Body of pancreas (tissue), 4 donors: Measurements from ENCODE around the gene LPCAT3. TPM values are rescaled to one million over a fixed set of nuclear protein-coding genes. Genes with fewer than 3 reads are reported as not detected.

Experiments used
- ATAC-seq: fragments of 150-250 bp; one replicate; pipeline ENCODE4 v1.9.1; 2016
- DNase-seq, 4 donors: peaks; one replicate each; pipeline ENCODE4 v3.0.0-alpha.2; 2019
- H3K27ac ChIP-seq, 4 donors: fragments of 200-600 bp; sonication (generic); 1 replicate in 3 of 4; 2 replicates in 1 of 4; pipeline versions ENCODE4 v1.5.1 to v1.6.1; 2016 to 2019; ENCODE audit warnings: mild to moderate bottlenecking in 1 of 4, mixed read lengths in 1 of 4, moderate library complexity in 1 of 4
- H3K27me3 ChIP-seq, 2 donors: fragments of 200-600 bp; sonication (generic); one replicate each; pipeline ENCODE4 v1.6.0; 2016; ENCODE audit warnings: mild to moderate bottlenecking in 1 of 2
- H3K36me3 ChIP-seq, 2 donors: fragments of 200-600 bp; sonication (generic); replicated peaks in 1 of 2; 2 replicates each; pipeline ENCODE4 v1.5.1; 2016; ENCODE audit warnings: low read depth in 2 of 2; ENCODE audit not compliant: insufficient read depth in 1 of 2
- H3K4me1 ChIP-seq: fragments of 200-600 bp; sonication (generic); one replicate; pipeline ENCODE4 v1.6.0; 2016
- H3K4me3 ChIP-seq, 2 donors: fragments of 200-600 bp; sonication (generic); 1 replicate in 1 of 2; 2 replicates in 1 of 2; pipeline ENCODE4 v1.5.1; 2016 to 2019
- H3K9me3 ChIP-seq, 3 donors: fragments of 200-600 bp; sonication (generic); 1 replicate in 2 of 3; 2 replicates in 1 of 3; pipeline ENCODE4 v1.5.1; 2016
- CTCF ChIP-seq, 7 experiments: fragments of 450-650 bp in 4 of 7; fragments of 200-600 bp in 3 of 7; sonication (generic) in 3 of 7; IDR thresholded peaks; one replicate each; pipeline ENCODE4 v1.5.1; 2016 to 2019; ENCODE audit warnings: antibody characterized with exemption in 7 of 7
- POLR2A ChIP-seq, 3 donors: fragments of 450-650 bp; IDR thresholded peaks; one replicate each; pipeline ENCODE4 v1.6.1; 2016; ENCODE audit warnings: antibody characterized with exemption in 3 of 3, mild to moderate bottlenecking in 2 of 3
- WGBS, 2 donors: methylation state at CpG; one replicate each; pipeline ENCODE4 v1.1.5; 2017; 5-methylcytosine and 5-hydroxymethylcytosine counted together
- intact Hi-C: fragments of 100-400 bp; cut with DNase I; formaldehyde crosslinking; loops from one replicate; pipeline ENCODE4 v1.15.1; 2023
- total RNA-seq, 2 donors: library from RNA; depleted of rRNA; stranded (reverse); fragments of >200 nt; gene quantifications; one replicate each; pipeline ENCODE4 v1.1.0, GENCODE V29; 2016

The LPCAT3 gene
- total RNA-seq, 2 donors from 2014 or later: 21.5 to 39.6 TPM

DNA sequence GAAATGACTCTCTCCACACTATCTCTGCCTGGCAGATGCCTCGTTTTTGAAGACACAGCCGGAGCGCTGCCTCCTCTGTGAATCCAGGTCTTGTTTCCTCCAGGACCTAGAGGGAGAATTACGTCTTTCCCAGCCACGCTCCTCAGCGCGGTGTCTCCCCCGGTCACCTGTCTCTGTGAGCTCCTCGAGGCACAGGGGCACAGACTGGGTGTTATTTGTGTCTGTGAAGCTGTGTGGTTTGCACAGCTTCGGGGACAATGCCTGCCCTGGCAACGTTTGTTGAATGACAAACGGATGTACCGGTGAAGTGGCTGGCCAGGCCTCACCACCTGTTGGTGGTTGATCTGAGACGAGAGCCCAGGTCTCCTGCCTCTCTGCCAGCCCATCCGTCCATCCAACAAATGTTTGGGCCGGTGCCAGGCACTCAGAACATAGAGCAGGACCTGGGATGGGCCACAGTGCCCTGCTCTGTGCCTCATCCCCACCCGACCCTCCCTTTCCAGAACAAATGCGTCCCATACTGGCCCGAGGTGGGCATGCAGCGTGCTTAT, 61.0 kb downstream of the LPCAT3 start:
- intact Hi-C loops: no loop called here
- Histone ChIP-seq H3K27ac (no peak overlapping the region), H3K4me1 (peaks cover 19% of the 10 kb centered on the region), H3K4me3 (no peak overlapping the region), H3K36me3 (peaks cover 0 to 5% of the 10 kb centered on the region in 2 donors), H3K27me3 (no peaks in the 10 kb centered on the region), H3K9me3 (no peaks in the 10 kb centered on the region)
- ATAC-seq (no peak), DNase-seq (no peak)
- TF ChIP-seq CTCF (IDR thresholded peaks at IDR 0.05) (no peak), POLR2A (IDR thresholded peaks at IDR 0.05) (no peak)
- 77 to 91% methylated on average over 13 to 20 of the region's 20 CpGs for WGBS, 2 donors

- no peak for TF ChIP-seq CTCF (IDR thresholded peaks at IDR 0.05)
- no peak for TF ChIP-seq POLR2A (IDR thresholded peaks at IDR 0.05)
- 78 to 85% methylated on average over 24 to 28 of the region's 28 CpGs for WGBS, 2 donors
- Histone ChIP-seq H3K9me3 (no peaks in the 10 kb centered on the region), H3K36me3 (peaks cover 0 to 5% of the 10 kb centered on the region in 2 donors), H3K4me1 (peaks cover 9% of the 10 kb centered on the region), H3K27me3 (no peaks in the 10 kb centered on the region), H3K4me3 (no peak overlapping the region), H3K27ac (no peak overlapping the region)
- DNase-seq (no peak), ATAC-seq (no peak)
- intact Hi-C loops: no loop called here
Observed at GRCh38 chr12:6956021-6956727, 62.1 kb downstream of the LPCAT3 start.

DNA sequence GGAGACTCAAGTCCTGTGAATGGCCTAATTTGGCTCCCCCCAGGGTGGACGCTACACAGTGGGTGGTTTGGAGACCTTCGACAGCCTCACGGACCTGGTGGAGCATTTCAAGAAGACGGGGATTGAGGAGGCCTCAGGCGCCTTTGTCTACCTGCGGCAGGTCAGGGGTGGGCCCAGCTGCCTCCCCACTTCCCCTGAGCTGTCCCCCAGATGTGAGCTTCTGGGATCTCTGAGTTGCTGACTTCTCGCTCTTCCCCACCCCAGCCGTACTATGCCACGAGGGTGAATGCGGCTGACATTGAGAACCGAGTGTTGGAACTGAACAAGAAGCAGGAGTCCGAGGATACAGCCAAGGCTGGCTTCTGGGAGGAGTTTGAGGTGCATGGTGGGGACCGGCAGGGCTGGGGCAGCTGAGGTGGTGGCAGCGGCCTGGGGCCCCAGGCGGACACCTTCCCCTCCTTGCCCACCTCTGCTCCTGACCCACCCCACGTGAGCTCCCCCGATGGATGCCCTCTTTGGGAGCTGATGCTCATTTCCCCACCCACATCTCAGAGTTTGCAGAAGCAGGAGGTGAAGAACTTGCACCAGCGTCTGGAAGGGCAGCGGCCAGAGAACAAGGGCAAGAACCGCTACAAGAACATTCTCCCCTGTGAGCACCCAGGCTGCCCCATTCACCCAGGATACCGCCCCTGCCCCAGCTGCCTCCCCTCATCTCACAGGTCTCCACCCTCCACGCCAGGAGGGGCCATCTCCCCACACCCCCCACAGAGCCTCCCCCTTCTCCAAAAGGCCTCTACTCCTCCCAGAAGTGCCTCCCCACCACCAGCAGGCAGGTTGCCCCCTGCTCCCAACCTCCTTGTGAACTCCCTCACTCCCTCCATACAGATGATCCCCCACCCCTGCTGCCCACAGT, 62.9 kb downstream of the LPCAT3 start:
- no peaks in the 10 kb centered on the region for H3K9me3 ChIP-seq
- H3K4me3 ChIP-seq: no peak overlapping the region
- peaks cover under 1% of the 10 kb centered on the region for H3K4me1 ChIP-seq
- no peaks in the 10 kb centered on the region for H3K27me3 ChIP-seq
- TF ChIP-seq POLR2A (IDR thresholded peaks at IDR 0.05): no peak
- no peak for TF ChIP-seq CTCF (IDR thresholded peaks at IDR 0.05)
- 84 to 95% methylated on average over 12 to 21 of the region's 22 CpGs for WGBS, 2 donors
- intact Hi-C loops: no loop called here
- H3K36me3 ChIP-seq: peaks cover 0 to 5% of the 10 kb centered on the region in 2 donors
- ATAC-seq (no peak), DNase-seq (no peak)
- no peak overlapping the region for H3K27ac ChIP-seq

GRCh38 chr12:6954316-6955107, 63.8 kb downstream of the LPCAT3 start:
- ATAC-seq (no peak), DNase-seq (no peak)
- no peaks in the 10 kb centered on the region for H3K27me3 ChIP-seq
- TF ChIP-seq CTCF (IDR thresholded peaks at IDR 0.05) (no peak), POLR2A (IDR thresholded peaks at IDR 0.05) (no peak)
- H3K9me3 ChIP-seq: no peaks in the 10 kb centered on the region
- 71 to 83% methylated on average over 15 to 20 of the region's 21 CpGs for WGBS, 2 donors
- intact Hi-C loops: no loop called here
- no peak overlapping the region for H3K4me3 ChIP-seq
- H3K27ac ChIP-seq: peak overlapping the region in 2 of 4 donors; percentile 9 to 23
- peaks cover 0 to 5% of the 10 kb centered on the region in 2 donors for H3K36me3 ChIP-seq
- no peaks in the 10 kb centered on the region for H3K4me1 ChIP-seq
